NCI-H2196 treated with DMSO at 0.1 percent for 48 hours (cell line): ENCODE measurements around the gene DAB2IP.
"Not testable (repeated sequence)": the region's sequence is repeated elsewhere in the genome, so short reads cannot be mapped to it uniquely, and the experiment has no call there.

ENCODE experiments used
- DNase-seq: peaks from one replicate; lab custom pipeline; 2025; ENCODE audit not compliant: unreplicated experiment; lab: John Stamatoyannopoulos, UW

The DAB2IP gene

DNA sequence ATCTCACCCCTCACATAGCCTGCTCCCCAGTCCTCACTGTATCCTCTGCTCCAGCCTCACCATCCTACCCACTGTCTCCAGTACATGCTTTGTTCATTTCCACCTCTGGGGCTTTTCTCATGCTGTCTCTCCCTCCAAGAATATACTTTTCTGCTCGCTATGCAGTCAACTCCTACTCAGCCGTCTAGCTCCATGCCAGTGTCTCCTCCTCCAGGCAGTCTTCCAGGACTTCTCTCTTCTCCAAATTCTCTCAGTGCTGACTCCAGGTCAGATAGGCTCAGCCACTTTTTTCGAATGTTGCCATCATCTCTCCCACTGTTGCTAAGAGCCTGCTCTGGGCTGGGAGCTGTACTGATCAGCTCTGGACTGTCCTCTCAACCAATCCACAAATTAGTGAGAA, 8.0 kb upstream of the DAB2IP start:
- DNase-seq: no peak

DNA sequence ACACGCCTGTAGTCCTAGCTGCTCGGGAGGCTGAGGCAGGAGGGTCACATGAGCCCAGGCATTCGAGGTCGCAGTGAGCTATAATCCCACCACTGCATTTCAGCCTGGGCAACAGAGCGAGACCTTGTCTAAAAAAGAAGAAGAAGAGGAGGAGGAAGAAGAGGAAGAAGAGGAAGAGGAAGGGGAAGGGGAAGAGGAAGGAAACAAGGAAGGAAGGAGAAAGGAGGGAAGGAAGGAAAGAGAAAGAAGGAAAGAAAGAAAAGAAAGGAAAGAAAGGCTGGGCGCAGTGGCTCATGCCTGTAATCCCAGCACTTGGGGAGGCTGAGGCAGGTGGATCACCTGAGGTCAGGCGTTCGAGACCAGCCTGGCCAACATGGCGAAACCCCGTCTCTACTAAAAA, 7.4 kb upstream of the DAB2IP start:
- not testable (repeated sequence) for DNase-seq

DNA sequence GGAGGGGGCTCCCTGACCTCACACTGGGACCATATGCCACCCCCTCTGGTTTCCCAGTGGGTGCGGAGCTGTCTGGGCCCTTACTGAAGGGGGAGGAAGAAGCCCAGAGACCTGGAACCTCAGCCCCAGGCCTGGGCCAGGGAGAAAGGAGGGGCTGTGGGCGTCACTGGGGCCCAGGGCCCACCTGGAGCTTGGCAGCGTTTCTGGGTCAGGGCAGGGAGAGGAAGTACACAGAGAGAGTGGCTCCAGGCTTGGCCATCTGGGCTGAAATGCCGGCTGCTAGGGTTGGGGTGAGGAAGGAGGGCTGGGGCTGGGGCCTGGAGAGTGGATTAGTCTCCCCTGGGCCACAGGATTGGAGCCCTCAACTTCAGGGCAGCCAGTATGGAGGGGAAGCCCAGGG, 6.4 kb upstream of the DAB2IP start:
- no peak for DNase-seq

DNA sequence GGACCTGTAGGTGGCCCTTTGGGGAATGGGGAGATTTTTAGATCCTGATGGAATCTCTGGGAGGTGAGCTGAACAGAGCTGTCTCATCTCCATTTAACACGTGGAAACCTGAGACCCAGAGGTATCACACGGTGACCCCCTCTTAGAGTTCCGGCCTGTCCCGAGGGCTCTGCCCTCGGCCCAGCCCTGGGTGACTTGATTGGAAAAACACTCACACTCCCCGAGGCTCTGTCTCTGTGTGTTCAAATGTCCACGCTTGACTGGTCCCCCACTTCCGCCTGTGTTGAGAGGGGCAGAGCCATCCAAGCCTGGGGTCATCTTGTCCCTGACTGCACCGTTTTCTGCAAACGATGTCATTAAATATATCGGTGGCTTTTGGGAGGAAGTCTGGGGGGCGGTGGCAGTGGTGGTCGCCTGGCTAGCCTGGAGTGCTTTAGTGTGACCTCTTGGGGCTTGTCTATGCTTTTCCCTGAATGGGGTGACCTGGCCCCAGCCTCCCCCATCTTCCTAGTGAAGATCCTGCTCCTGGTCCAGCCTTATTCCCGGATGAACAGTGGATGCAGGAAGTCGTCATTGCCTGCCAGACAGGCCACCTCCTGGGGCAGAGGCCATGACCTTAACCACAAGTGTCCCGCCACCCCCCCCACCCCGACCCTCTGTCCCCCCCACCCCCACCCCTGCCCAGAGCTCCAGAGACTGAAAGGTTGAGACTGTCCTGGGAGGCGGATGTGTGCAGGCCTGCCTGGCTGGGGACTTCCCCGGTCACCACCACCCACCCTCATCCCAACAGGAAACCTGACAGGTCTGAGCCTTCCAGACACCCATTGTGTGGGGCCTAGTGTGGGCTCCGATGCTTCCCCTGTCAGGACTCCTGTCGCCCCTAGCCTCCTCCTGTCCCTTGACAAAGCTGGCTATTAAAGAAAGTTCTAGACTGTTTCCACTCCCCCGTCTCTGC, 5.3 kb upstream of the DAB2IP start:
- DNase-seq: no peak

DNA sequence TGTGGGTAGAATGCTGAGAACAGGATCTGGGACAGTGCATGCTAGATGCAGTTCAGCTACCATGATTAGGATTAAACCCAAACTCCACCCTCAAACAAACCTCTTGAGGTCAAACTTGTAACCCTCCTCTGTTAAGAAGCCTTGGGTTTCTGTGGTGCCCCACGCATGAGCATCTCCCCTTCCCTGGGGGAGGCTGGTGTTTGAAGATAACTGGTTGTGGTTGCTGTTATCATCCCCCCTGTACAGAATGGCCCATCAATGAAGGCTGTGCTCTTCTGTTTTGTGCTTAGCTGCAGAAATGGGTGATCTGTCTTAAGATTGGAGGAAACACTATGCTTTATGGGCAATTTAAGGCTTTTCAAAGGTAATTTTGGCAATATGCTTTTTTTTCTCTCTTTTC, 4.4 kb upstream of the DAB2IP start:
- no peak for DNase-seq

DNA sequence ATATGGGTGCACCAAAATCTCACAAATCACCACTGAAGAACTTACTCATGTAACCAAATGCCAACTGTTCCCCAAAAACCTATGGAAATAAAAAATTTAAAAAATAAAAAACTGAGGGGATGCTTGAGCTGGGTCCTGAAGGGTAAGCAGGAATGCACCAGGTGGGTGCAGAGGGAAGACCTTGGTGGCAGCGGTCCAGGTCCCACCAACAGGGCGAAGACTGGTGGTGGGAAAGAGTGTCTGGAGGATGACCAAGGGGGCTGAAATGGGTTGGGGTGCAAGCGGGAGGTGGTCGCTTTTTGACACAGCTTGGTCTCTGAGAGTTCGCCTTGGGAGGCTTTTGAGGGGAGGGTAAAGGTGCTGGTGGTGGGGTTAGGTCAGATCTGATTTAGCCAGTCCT, 3.3 kb upstream of the DAB2IP start:
- DNase-seq: no peak

DNA sequence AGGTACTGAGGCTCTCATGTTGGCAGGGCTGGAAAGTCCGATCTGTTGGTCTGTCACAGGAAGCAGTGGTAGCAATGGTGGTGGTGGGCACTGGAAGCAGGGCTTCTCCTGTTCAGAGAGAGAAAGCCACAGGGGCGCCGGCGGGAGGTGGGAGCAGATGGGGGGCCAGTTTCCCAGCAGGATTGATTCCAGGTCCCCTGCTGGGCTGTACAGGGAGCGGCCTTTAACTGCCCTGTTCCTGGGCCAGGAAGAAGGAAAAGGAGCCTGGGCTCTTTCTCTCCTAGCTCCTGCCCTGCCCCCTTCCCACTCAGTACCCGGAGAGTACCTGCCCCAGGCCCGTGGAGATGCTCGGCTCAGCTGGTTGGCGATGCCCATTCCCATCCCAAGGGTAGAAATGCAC, 2.6 kb upstream of the DAB2IP start:
- DNase-seq: no peak

DNA sequence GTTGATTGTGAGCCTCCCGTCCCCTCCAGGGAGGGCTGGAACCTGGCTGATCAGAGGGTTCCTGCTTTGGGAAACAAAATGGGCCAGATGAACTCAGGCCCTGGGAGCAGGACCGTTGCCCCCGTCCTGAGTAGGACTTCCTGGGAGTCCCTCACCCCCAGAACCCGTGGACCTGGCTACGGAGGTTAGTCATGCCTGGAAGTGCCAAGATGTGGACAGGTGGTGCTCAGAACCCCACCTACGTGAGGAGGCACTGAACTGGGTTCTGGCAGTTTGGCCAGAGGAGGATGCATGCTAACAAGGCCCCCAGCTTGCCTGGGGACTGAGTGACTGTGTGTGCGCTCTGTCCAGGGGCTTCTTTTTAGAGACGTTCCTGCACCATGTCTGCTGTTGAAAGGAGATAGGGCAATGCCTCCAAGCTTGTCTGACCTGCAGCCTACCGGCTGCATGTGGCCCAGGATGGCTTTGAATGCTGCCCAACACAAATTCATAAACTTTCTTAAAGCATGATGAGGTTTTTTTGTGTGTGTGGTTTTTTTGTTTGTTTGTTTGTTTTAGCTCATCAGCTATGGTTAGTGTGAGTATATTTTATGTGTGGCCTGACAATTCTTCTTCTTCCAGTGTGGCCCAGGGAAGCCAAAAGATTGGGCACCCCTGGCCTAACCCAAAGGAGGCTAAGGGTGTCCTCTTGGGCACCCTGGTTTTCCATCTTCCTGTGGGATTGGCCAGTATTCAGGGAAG, 1.8 kb upstream of the DAB2IP start:
- no peak for DNase-seq

- DNase-seq: no peak
Measured at GRCh38 chr9:121650217-121651007, 1.0 kb upstream of the DAB2IP start.

DNA sequence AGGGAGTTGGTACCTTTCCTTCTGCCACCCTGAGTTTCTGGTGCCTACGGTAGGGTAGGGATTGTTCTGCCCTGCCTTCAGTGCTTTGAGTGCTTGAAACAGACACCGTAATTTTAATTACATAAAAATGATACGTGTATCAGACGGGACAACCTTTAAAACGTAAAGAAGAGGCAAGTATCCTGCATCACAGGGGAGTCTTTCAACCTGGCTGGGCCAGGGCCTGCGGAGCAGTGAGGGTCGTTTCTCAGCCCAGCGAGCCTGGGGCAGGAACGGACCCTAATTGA, 483 bp upstream of the DAB2IP start:
- no peak for DNase-seq

- DNase-seq: no peak
Measured at GRCh38 chr9:121652021-121652837, 795 bp downstream of the DAB2IP start.

DNA sequence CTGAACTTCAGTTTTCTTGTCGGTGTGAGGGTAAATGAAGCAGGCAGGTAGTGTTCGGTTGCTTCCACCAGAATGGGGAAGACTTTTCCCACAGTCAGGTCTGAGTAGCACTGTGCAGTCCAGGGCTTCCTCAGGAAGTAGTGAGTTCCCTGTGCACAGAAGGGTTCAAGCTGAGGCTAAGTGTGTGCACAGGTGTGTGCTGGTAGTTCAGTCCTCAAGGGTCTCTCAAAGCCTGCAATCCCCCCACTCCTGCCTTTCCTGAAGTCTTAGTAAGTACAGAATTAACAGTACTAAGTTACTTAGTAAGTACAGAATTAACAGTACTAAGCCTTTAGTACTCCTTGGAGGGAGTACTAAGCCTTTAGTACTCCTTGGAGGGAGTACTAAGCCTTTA, 1.4 kb downstream of the DAB2IP start:
- DNase-seq: no peak

- DNase-seq: no peak
Measured at GRCh38 chr9:121654499-121655140, 3.2 kb downstream of the DAB2IP start.

DNA sequence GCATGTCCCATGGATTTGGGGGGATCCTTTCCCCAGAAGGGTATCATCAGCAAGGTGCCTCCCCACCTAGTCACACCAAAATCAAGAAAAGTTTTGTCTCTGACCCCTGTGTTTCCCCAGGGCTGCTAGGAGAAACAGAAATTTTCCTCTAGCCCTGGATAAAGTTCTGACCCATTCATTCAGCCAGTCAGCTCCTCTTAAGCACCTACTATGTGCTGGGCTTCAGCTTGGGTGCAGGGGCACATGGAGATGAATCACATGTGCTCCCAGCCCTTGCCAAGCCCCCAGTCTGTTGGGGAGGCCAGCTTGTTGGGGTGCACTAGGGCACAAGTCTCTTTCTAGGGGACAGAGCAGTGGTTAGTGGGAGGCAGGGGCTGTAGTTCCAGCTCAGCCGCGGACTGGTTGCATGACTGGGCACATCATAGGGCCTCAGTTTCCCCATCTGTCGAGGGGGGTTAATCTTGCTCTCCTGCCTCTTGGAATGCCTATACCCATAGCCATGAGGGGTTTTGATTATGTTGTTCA, 3.9 kb downstream of the DAB2IP start:
- DNase-seq: no peak

GRCh38 chr9:121656941-121657470, 5.6 kb downstream of the DAB2IP start:
- DNase-seq: no peak

DNA sequence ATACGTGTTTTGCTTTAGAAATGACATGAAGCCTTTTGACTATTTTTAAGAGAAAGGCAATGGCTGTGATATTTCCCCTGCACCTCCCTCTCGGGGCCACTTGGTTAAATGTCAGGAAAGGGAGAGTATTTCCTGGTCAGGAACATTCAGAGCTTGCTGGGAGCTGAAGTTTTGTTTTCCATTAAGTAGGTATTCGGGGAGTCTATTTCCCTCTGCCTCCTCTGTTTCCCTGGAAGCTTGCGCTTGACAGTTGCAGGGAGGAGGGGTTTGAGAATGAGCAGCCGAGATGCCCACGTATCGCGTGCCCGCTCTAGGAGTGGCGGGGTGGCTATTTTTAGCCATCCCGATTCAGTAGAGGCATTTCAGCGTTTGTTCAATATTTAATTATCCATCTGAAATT, 6.7 kb downstream of the DAB2IP start:
- no peak for DNase-seq

GRCh38 chr9:121658591-121658990, 7.2 kb downstream of the DAB2IP start:
- DNase-seq: no peak

GRCh38 chr9:121660367-121660766, 8.9 kb downstream of the DAB2IP start:
- DNase-seq: no peak

DNA sequence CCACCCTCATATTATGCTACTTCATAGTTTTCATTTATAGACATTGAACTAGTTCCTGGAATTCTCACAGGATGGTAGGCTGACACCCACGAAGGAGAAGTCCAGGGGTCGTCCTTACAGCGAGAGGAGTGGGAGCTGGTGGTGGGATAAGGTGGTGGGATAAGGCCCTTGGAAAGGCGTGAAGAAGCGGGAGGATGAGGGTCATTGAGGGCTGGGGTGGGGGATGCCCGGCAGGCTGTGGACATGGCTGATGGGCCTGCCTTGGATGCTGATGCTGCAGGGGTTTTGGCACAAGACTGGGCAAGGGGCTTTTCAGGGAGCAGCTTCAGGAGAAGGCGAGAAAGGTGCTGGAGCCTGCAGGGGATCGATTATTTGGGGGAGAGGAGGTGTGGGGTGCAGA, 9.4 kb downstream of the DAB2IP start:
- DNase-seq: no peak

GRCh38 chr9:121661328-121661727, 9.9 kb downstream of the DAB2IP start:
- no peak for DNase-seq
